CD4-positive, alpha-beta T cell (primary cell): ENCODE results near the gene HAUS2. TPM values are rescaled to one million over a fixed set of nuclear protein-coding genes. Genes with fewer than 3 reads are reported as not detected.
"Not testable (repeated sequence)": the region's sequence is repeated elsewhere in the genome, so short reads cannot be mapped to it uniquely, and the experiment has no call there.

ENCODE experiments used
- ATAC-seq: fragments of 200-7000 bp; cut with Tn5 transposase; one replicate; pipeline ENCODE4 v1.10.0; 2022; ENCODE audit warnings: mild to moderate bottlenecking; ENCODE audit not compliant: poor library complexity
- CTCF ChIA-PET: fragments of 350-600 bp; sonication (Branson Sonifier 250); formaldehyde crosslinking; loops from one replicate; lab custom pipeline; 2021; ENCODE audit warnings: antibody characterized with exemption, inconsistent platforms; lab: Charles Lee
- POLR2A ChIA-PET: fragments of 350-600 bp; sonication (Branson Sonifier 250); formaldehyde crosslinking; loops from one replicate; lab custom pipeline; 2021; ENCODE audit warnings: antibody characterized with exemption, inconsistent platforms; lab: Charles Lee
- DNase-seq, 14 experiments: peaks; one replicate each; pipeline ENCODE4 v3.0.0-alpha.2; 2013 to 2020; ENCODE audit warnings: mixed read lengths in 2 of 14
- H3K27ac ChIP-seq, 2 donors: one replicate each; pipeline versions ENCODE4 v1.5.1 to v1.7.0; 2013; ENCODE audit warnings: low read length in 2 of 2, low read depth in 1 of 2, mild to moderate bottlenecking in 1 of 2
- H3K27me3 ChIP-seq, 2 experiments: 1 replicate in 1 of 2; 2 replicates in 1 of 2; pipeline versions ENCODE4 v1.6.1 to v1.7.0; 2013; ENCODE audit warnings: low read length in 2 of 2, control low read depth in 1 of 2, mild to moderate bottlenecking in 1 of 2, moderate library complexity in 1 of 2; ENCODE audit not compliant: insufficient read depth in 2 of 2, control insufficient read depth in 1 of 2
- H3K36me3 ChIP-seq: one replicate; pipeline ENCODE4 v1.6.1; 2013; ENCODE audit warnings: low read length, control low read depth; ENCODE audit not compliant: insufficient read depth
- H3K4me1 ChIP-seq: one replicate; pipeline ENCODE4 v1.6.1; 2013; ENCODE audit warnings: low read length, control low read depth; ENCODE audit not compliant: insufficient read depth
- H3K4me3 ChIP-seq: one replicate; pipeline ENCODE4 v1.5.1; 2013; ENCODE audit warnings: mild to moderate bottlenecking, low read length, moderate library complexity
- H3K9me3 ChIP-seq, 2 experiments: 1 replicate in 1 of 2; 2 replicates in 1 of 2; pipeline versions ENCODE4 v1.6.1 to v1.7.0; 2013; ENCODE audit warnings: low read length in 2 of 2, mild to moderate bottlenecking in 2 of 2, control low read depth in 1 of 2, moderate library complexity in 1 of 2; ENCODE audit not compliant: control insufficient read depth in 1 of 2, insufficient read depth in 1 of 2
- H3K27ac Mint-ChIP-seq: one replicate; pipeline ENCODE4 v1.8.0; 2020; ENCODE audit warnings: mixed read lengths
- H3K27me3 Mint-ChIP-seq: one replicate; pipeline ENCODE4 v1.8.0; 2021; ENCODE audit warnings: mixed read lengths
- H3K36me3 Mint-ChIP-seq: one replicate; pipeline ENCODE4 v1.8.0; 2021; ENCODE audit warnings: low read depth, mixed read lengths
- H3K4me1 Mint-ChIP-seq: one replicate; pipeline ENCODE4 v1.8.0; 2021; ENCODE audit warnings: low read depth, mixed read lengths
- H3K4me3 Mint-ChIP-seq: one replicate; pipeline ENCODE4 v1.8.0; 2020; ENCODE audit warnings: mild to moderate bottlenecking, mixed read lengths
- H3K9me3 Mint-ChIP-seq: one replicate; pipeline ENCODE4 v1.8.0; 2020; ENCODE audit warnings: mixed read lengths
- intact Hi-C, 2 experiments: fragments of 100-400 bp; cut with DNase I in 1 of 2; cut with micrococcal nuclease in 1 of 2; formaldehyde crosslinking; loops; one replicate each; pipeline versions ENCODE4 v1.15.1 to v1.9.0; 2023 to 2025; cut with DNase I, micrococcal nuclease
- total RNA-seq, 174 experiments: library from RNA in 2 of 174; stranded (reverse) in 2 of 174; gene quantifications; one replicate each; pipeline ENCODE4 v1.2.3 and lab custom pipeline; 2021 to 2026
- TF ChIP-seq, protein P1 (sequence below): fragments of 200-600 bp; IDR thresholded peaks from one replicate; pipeline ENCODE4 v1.8.0; 2022; ENCODE audit warnings: antibody characterized with exemption, mild to moderate bottlenecking

Gene HAUS2
- total RNA-seq, 2 experiments from 2014 or later = 23.0 to 28.2 TPM

DNA sequence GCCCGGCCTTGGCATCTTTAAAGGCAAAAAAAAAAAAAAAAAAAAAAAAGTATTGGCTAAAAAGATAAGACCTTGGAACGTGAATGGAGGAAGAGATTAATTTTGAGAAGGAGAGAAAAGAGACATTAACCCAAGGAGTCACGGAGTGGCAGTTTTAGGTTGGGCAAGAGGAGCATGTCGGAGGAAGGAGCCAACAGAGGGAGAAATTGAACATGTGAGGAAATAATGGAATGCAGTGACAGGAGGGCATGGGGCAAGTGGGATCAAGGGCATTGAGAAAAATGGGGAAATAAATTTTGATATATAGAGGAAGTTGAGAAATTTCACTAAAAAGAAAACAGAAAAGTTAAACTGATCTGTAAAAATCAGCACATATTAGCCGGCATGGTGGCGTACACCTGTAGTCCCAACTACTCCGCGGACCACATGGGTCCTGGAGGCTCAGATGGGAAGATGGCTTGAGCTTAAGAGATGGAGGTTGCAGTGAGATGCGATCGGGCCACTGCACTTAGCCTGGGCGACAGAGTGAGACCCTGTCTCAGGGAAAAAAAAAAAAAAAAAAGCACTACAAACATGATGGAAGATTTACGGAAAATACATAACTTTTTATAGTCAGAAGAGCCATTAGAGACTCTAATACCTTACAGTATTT, 1.2 kb downstream of the HAUS2 start:
- DNase-seq = peak in 1 of 14 experiments; percentile 14
- H3K36me3 Mint-ChIP-seq = peaks cover 43% of the 10 kb centered on the region
- Histone ChIP-seq H3K9me3 (no peaks in the 10 kb centered on the region), H3K4me3 (peak overlapping the region; percentile 96), H3K27ac (no peak overlapping the region), H3K36me3 (peaks cover 10% of the 10 kb centered on the region), H3K4me1 (peaks cover 28% of the 10 kb centered on the region), H3K27me3 (no peaks in the 10 kb centered on the region)
- H3K27ac Mint-ChIP-seq = peak overlapping the region; percentile 92
- ChIA-PET POLR2A (interaction anchor here (1.0 to 2.9 kb wide), 5 partner anchors 11 to 59 kb away, joined by 3 to 29 read pairs (median 18); partner anchors contain the start of genes SNAP23, STARD9 and ZNF106), CTCF (interaction anchor here (1.2 kb wide), 1 partner anchor 25 kb away, joined by 5 read pairs; the partner anchor contains the start of gene STARD9)
- H3K4me1 Mint-ChIP-seq = peaks cover 71% of the 10 kb centered on the region
- TF ChIP-seq, protein P1, sequence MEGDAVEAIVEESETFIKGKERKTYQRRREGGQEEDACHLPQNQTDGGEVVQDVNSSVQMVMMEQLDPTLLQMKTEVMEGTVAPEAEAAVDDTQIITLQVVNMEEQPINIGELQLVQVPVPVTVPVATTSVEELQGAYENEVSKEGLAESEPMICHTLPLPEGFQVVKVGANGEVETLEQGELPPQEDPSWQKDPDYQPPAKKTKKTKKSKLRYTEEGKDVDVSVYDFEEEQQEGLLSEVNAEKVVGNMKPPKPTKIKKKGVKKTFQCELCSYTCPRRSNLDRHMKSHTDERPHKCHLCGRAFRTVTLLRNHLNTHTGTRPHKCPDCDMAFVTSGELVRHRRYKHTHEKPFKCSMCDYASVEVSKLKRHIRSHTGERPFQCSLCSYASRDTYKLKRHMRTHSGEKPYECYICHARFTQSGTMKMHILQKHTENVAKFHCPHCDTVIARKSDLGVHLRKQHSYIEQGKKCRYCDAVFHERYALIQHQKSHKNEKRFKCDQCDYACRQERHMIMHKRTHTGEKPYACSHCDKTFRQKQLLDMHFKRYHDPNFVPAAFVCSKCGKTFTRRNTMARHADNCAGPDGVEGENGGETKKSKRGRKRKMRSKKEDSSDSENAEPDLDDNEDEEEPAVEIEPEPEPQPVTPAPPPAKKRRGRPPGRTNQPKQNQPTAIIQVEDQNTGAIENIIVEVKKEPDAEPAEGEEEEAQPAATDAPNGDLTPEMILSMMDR = no peak
- ATAC-seq = no peak
- intact Hi-C loops = loop anchor here (1.0 to 10.0 kb wide), 4 partner anchors 59 to 102 kb away; partner anchors contain the start of gene ZNF106 (in 2 of the 2)
- peak overlapping the region; percentile 83 for H3K4me3 Mint-ChIP-seq
- H3K27me3 Mint-ChIP-seq = no peaks in the 10 kb centered on the region
- H3K9me3 Mint-ChIP-seq = no peaks in the 10 kb centered on the region

DNA sequence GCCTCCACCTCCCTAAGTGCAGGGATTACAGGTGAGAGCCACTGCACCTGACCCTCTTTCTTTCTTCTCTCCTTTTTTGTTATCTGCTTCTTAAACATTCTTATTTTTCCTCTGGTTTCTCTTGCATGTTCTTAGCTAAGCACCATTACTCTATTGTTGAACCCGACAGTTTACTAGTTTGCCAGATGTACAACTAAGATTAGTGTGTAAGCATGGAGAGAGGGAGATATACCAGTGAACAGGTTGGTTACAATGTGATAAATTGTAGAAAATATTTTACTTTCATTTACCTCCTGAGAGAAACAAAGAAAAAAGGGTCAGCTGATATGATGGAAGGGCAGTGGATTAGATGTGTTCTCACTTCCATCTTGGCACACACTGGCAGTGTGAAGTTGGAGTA, 4.9 kb downstream of the HAUS2 start:
- H3K27ac ChIP-seq = no peak overlapping the region
- intact Hi-C loops = loop anchor here in 1 of 2 experiments (10.0 kb wide), 1 partner anchor 91 kb away; no protein-coding TSS in a partner anchor

DNA sequence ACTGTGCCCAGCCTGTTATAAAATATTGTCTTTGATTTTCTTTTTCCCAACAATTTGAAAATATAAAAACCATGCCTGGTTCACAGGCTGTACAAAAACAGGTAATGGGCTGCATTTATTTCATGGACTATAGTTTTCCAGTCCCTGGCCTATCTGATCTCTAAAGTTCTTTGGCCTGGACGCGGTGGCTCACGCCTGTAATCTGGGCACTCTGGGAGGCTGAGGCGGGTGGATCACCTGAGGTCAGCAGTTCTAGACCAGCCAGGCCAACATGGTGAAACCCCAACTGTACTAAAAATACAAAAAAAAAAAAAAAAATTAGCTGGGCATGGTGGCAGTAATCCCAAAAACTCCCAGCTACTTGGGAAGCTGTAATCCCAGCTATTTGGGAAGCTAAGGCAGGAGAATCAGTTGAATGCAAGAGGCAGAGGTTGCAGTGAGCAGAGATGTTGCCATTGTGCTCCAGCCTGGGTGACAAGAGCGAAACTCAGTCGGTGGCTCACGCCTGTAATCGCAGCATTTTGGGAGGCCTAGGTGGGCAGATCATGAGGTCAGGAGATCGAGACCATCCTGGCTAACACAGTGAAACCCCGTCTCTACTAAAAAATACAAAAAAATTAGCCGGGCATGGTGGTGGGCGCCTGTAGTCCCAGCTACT, 8.0 kb downstream of the HAUS2 start:
- H3K4me1 ChIP-seq, H3K27me3 Mint-ChIP-seq, H3K27ac Mint-ChIP-seq, H3K9me3 ChIP-seq, H3K4me3 ChIP-seq, H3K9me3 Mint-ChIP-seq, DNase-seq, H3K27ac ChIP-seq, H3K27me3 ChIP-seq, CTCF ChIA-PET, ATAC-seq, H3K4me3 Mint-ChIP-seq: not testable (repeated sequence)
- Mint-ChIP-seq H3K36me3 (peaks cover 48% of the 10 kb centered on the region), H3K4me1 (peaks cover 22% of the 10 kb centered on the region)
- intact Hi-C loops = loop anchor here in 1 of 2 experiments (10.0 kb wide), 1 partner anchor 88 kb away; no protein-coding TSS in a partner anchor
- peaks cover 36% of the 10 kb centered on the region for H3K36me3 ChIP-seq
- POLR2A ChIA-PET = interaction anchor here (0.9 kb wide), 1 partner anchor 8 kb away, joined by 4 read pairs; the partner anchor contains the start of gene LRRC57

More for the DNA sequence above, 4.9 kb downstream of the HAUS2 start:
- Histone ChIP-seq H3K4me1 (peaks cover 16% of the 10 kb centered on the region), H3K4me3 (no peak overlapping the region), H3K36me3 (peaks cover 7% of the 10 kb centered on the region), H3K27me3 (no peaks in the 10 kb centered on the region), H3K9me3 (no peaks in the 10 kb centered on the region)
- DNase-seq = no peak
- no peak for ATAC-seq
- Mint-ChIP-seq H3K9me3 (no peaks in the 10 kb centered on the region), H3K4me3 (no peak overlapping the region), H3K4me1 (peaks cover 40% of the 10 kb centered on the region), H3K36me3 (peaks cover 26% of the 10 kb centered on the region), H3K27me3 (no peaks in the 10 kb centered on the region), H3K27ac (no peak overlapping the region)
- ChIA-PET POLR2A (no interaction called here), CTCF (interaction anchor here (0.7 to 1.2 kb wide), 2 partner anchors 10 to 27 kb away, joined by 4 to 5 read pairs; no protein-coding TSS in a partner anchor)
- TF ChIP-seq, protein P1 = no peak
